HEK293 (cell line): ENCODE results near the gene ARHGEF11.

Experiments
- CTCF ChIA-PET: fragments of 350-600 bp; formaldehyde crosslinking; extraction: SDS; loops from one replicate; lab custom pipeline; 2021; ENCODE audit warnings: antibody characterized with exemption; lab: Yijun Ruan, JAX
- POLR2A ChIA-PET: fragments of 300-600 bp; formaldehyde crosslinking; extraction: SDS; loops from one replicate; lab custom pipeline; 2020; ENCODE audit warnings: antibody characterized with exemption, inconsistent platforms; lab: Yijun Ruan, JAX
- H3K27ac ChIP-seq: fragments of 200-500 bp; sonication (Bioruptor generic); 2 replicates; pipeline ENCODE4 v1.5.1; 2014; ENCODE audit warnings: low read depth, low read length, control low read depth, inconsistent platforms; ENCODE audit errors: extremely low read depth
- H3K36me3 ChIP-seq, 2 experiments: fragments of 200-500 bp in 1 of 2; sonication (Bioruptor generic) in 1 of 2; 1 replicate in 1 of 2; 2 replicates in 1 of 2; pipeline ENCODE4 v1.5.1; 2014 to 2017; ENCODE audit warnings: inconsistent platforms in 2 of 2, low read length in 2 of 2; ENCODE audit not compliant: control insufficient read depth in 2 of 2, insufficient read depth in 1 of 2
- H3K4me1 ChIP-seq: fragments of 200-500 bp; sonication (Bioruptor generic); 2 replicates; pipeline ENCODE4 v1.5.1; 2014; ENCODE audit warnings: mild to moderate bottlenecking, low read length, inconsistent platforms; ENCODE audit not compliant: control insufficient read depth, insufficient read depth
- H3K4me3 ChIP-seq: 2 replicates; pipeline ENCODE4 v1.5.1; 2011; ENCODE audit warnings: low read depth, mild to moderate bottlenecking, control low read depth, low read length, moderate library complexity
- H3K9me3 ChIP-seq: fragments of 200-500 bp; sonication (Bioruptor generic); 2 replicates; pipeline ENCODE4 v1.5.1; 2014; ENCODE audit warnings: low read depth, low read length, inconsistent platforms; ENCODE audit not compliant: control insufficient read depth, insufficient read depth
- GLI2 ChIP-seq: fragments of 450-650 bp; formaldehyde crosslinking; IDR thresholded peaks from 2 replicates; pipeline ENCODE4; 2017; ENCODE audit warnings: missing biosample characterization, missing genetic modification characterization, low read depth, borderline replicate concordance
- PRDM1 ChIP-seq: fragments of 450-650 bp; formaldehyde crosslinking; IDR thresholded peaks from 2 replicates; pipeline ENCODE4; 2016; ENCODE audit warnings: missing biosample characterization, missing genetic modification characterization
- PRDM2 ChIP-seq: fragments of 450-650 bp; formaldehyde crosslinking; IDR thresholded peaks from 2 replicates; pipeline ENCODE4 v1.5.1; 2016; ENCODE audit warnings: missing biosample characterization, missing genetic modification characterization, borderline replicate concordance
- SCRT1 ChIP-seq: fragments of 450-650 bp; formaldehyde crosslinking; IDR thresholded peaks from 2 replicates; pipeline ENCODE4 v1.5.1; 2016; ENCODE audit warnings: missing biosample characterization, missing genetic modification characterization, borderline replicate concordance
- ZFP3 ChIP-seq: fragments of 450-650 bp; formaldehyde crosslinking; IDR thresholded peaks from 2 replicates; pipeline ENCODE4 v1.5.1; 2016; ENCODE audit warnings: low read depth, missing biosample characterization, missing genetic modification characterization
- ZNF146 ChIP-seq: fragments of 450-650 bp; formaldehyde crosslinking; IDR thresholded peaks from 2 replicates; pipeline ENCODE4 v1.5.1; 2016; ENCODE audit warnings: missing biosample characterization, missing genetic modification characterization
- ZNF155 ChIP-seq: fragments of 450-650 bp; formaldehyde crosslinking; IDR thresholded peaks from 2 replicates; pipeline ENCODE4 v1.5.1; 2016; ENCODE audit warnings: missing biosample characterization, missing genetic modification characterization
- ZNF24 ChIP-seq: fragments of 450-650 bp; formaldehyde crosslinking; IDR thresholded peaks from 2 replicates; pipeline ENCODE4 v1.5.1; 2016; ENCODE audit warnings: missing biosample characterization, missing genetic modification characterization
- ZNF335 ChIP-seq: fragments of 450-650 bp; formaldehyde crosslinking; conservative IDR thresholded peaks from 2 replicates; pipeline ENCODE4 v1.5.1; 2016; ENCODE audit warnings: missing biosample characterization, missing genetic modification characterization
- ZNF501 ChIP-seq: fragments of 450-650 bp; formaldehyde crosslinking; IDR thresholded peaks from 2 replicates; pipeline ENCODE4 v1.5.1; 2016; ENCODE audit warnings: missing biosample characterization, missing genetic modification characterization
- ZNF544 ChIP-seq: fragments of 450-650 bp; formaldehyde crosslinking; IDR thresholded peaks from 2 replicates; pipeline ENCODE4 v1.5.0; 2017; ENCODE audit warnings: missing biosample characterization, missing genetic modification characterization
- ZNF561 ChIP-seq: fragments of 450-650 bp; IDR thresholded peaks from 2 replicates; pipeline ENCODE4 v1.5.1; 2018; ENCODE audit warnings: missing biosample characterization, missing genetic modification characterization, borderline replicate concordance
- ZNF610 ChIP-seq: fragments of 450-650 bp; formaldehyde crosslinking; IDR thresholded peaks from 2 replicates; pipeline ENCODE4 v1.5.1; 2016; ENCODE audit warnings: missing biosample characterization, missing genetic modification characterization, borderline replicate concordance
- ZNF626 ChIP-seq: fragments of 450-650 bp; sonication (Bioruptor Pico); formaldehyde crosslinking; IDR thresholded peaks from 2 replicates; pipeline ENCODE4 v1.5.1; 2018; ENCODE audit warnings: missing biosample characterization, missing genetic modification characterization, inconsistent platforms
- ZNF639 ChIP-seq: fragments of 450-650 bp; formaldehyde crosslinking; IDR thresholded peaks from 2 replicates; pipeline ENCODE4 v1.5.1; 2016; ENCODE audit warnings: missing biosample characterization, missing genetic modification characterization
- ZNF654 ChIP-seq: fragments of 450-650 bp; formaldehyde crosslinking; IDR thresholded peaks from 2 replicates; pipeline ENCODE4 v1.5.1; 2016; ENCODE audit warnings: low read depth, missing biosample characterization, missing genetic modification characterization
- ZNF701 ChIP-seq: fragments of 450-650 bp; formaldehyde crosslinking; IDR thresholded peaks from 2 replicates; pipeline ENCODE4 v1.5.1; 2016; ENCODE audit warnings: missing biosample characterization, missing genetic modification characterization
- TF ChIP-seq, protein P1 (sequence below): fragments of 450-650 bp; formaldehyde crosslinking; IDR thresholded peaks from 2 replicates; pipeline ENCODE4 v1.5.1; 2016; ENCODE audit warnings: missing biosample characterization, missing genetic modification characterization

ARHGEF11 gene

GRCh38 chr1:156944848-156945247 lies 100.7 kb downstream of the ARHGEF11 start:
- H3K9me3 ChIP-seq: no peaks in the 10 kb centered on the region
- CTCF ChIA-PET: interaction anchor here (1.0 kb wide), 1 partner anchor 129 kb away, joined by 3 read pairs; no protein-coding TSS in a partner anchor
- TF ChIP-seq SCRT1 (tag by site-specific recombination) (no peak), PRDM1 (tag by site-specific recombination) (no peak), ZFP3 (tag by site-specific recombination) (no peak)
- no peak overlapping the region for H3K4me3 ChIP-seq
- no peaks in the 10 kb centered on the region for H3K4me1 ChIP-seq
- POLR2A ChIA-PET: no interaction called here
- peaks cover 0 to 100% of the 10 kb centered on the region in 2 experiments; a peak in 2 of 3 replicates for H3K36me3 ChIP-seq
- no peak overlapping the region for H3K27ac ChIP-seq

DNA sequence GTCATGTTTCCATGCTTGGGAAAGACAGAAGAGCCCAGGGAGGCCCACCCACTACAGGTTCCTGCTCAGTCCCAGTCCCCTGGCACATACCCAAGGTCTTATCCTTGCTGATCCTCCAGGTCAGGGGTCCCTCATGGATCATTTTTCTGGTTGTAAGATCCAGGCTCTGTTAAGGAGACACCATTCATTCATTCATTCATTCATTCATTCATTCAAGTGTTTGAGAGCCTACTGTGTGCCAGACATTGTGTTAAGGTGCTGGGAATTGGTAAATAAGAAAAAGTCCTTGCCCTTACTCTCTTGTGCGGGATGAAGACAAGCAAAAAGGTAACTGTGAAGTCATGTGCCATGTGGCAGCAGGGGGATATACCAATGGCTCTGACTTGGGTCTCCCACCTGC lies 101.3 kb downstream of the ARHGEF11 start:
- ChIA-PET POLR2A (no interaction called here), CTCF (no interaction called here)
- no peak overlapping the region for H3K4me3 ChIP-seq
- TF ChIP-seq, protein P1, sequence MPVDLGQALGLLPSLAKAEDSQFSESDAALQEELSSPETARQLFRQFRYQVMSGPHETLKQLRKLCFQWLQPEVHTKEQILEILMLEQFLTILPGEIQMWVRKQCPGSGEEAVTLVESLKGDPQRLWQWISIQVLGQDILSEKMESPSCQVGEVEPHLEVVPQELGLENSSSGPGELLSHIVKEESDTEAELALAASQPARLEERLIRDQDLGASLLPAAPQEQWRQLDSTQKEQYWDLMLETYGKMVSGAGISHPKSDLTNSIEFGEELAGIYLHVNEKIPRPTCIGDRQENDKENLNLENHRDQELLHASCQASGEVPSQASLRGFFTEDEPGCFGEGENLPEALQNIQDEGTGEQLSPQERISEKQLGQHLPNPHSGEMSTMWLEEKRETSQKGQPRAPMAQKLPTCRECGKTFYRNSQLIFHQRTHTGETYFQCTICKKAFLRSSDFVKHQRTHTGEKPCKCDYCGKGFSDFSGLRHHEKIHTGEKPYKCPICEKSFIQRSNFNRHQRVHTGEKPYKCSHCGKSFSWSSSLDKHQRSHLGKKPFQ (tag by site-specific recombination): no peak
- TF ChIP-seq ZNF24 (tag by site-specific recombination): 0 out of 2 replicates have a peak, but pooled peaks have one; percentile 39
- no peak overlapping the region for H3K27ac ChIP-seq
- no peaks in the 10 kb centered on the region for H3K9me3 ChIP-seq
- H3K36me3 ChIP-seq: peaks cover 0 to 100% of the 10 kb centered on the region in 2 experiments; a peak in 2 of 3 replicates
- no peaks in the 10 kb centered on the region for H3K4me1 ChIP-seq

DNA sequence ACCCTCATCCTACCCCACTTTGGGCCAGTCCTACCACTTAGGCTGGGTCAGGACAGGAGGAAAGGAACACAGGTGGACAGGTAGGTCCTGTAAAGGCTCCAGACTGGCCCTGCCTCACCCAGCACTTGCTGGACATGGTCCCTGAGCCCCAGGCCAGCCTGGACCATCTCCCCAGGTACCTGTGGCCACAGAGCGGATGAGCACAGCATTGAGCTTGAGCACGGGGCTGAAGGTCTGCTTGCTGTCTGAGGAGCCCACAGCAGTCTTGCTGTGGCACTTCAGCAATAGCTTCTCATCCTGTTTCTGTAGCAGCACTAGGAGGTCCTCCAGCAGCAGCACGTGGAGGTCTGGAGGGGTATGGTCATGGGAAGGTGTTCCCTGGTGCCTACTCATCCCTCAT lies 101.8 kb downstream of the ARHGEF11 start:
- POLR2A ChIA-PET: no interaction called here
- Histone ChIP-seq H3K4me1 (no peaks in the 10 kb centered on the region), H3K36me3 (peaks cover 0 to 100% of the 10 kb centered on the region in 2 experiments; a peak in 2 of 3 replicates), H3K9me3 (no peaks in the 10 kb centered on the region), H3K27ac (no peak overlapping the region), H3K4me3 (no peak overlapping the region)
- CTCF ChIA-PET: no interaction called here
- TF ChIP-seq ZNF146 (tag by site-specific recombination) (no peak), ZFP3 (tag by site-specific recombination) (no peak), ZNF639 (tag by site-specific recombination) (no peak), ZNF561 (tag by site-specific recombination) (no peak), ZNF335 (no peak), PRDM2 (tag by site-specific recombination) (no peak), ZNF626 (tag by site-specific recombination) (no peak), ZNF155 (tag by site-specific recombination) (no peak), ZNF654 (tag by site-specific recombination) (no peak), ZNF544 (tag by site-specific recombination) (no peak), ZNF610 (tag by site-specific recombination) (no peak), ZNF501 (tag by site-specific recombination) (no peak), ZNF701 (tag by site-specific recombination) (no peak), GLI2 (tag by site-specific recombination) (no peak)
- TF ChIP-seq, all 188 proteins: peak for 0
